Measurements from ENCODE around the gene KY. TPM values are rescaled to one million over a fixed set of nuclear protein-coding genes. Genes with fewer than 3 reads are reported as not detected.

The KY gene
- total and polyA plus RNA-seq, 2 of the 8 experiments (the other 6 are each of a cell fraction or from before 2014, with no cell fraction given) = not detected

- H4K20me1 ChIP-seq (replicated peaks in 1 of 2; ENCODE audit: control insufficient read depth in 1 of 2, insufficient read depth in 2 of 2, low read length in 2 of 2) = peaks cover 0 to 3% of the 10 kb centered on the region in 2 experiments
- DNase-seq (ENCODE audit: low read depth in 1 of 2, low spot score in 2 of 2) (no peak), FAIRE-seq (no peak)
- H3K4me1 ChIP-seq (replicated peaks in 1 of 4; ENCODE audit: control insufficient read depth in 3 of 4, insufficient read depth in 4 of 4, low read length in 3 of 4) = peaks cover 0 to 5% (median under 1%) of the 10 kb centered on the region in 4 experiments; a peak in 1 of 7 replicates
- H3K27me3 ChIP-seq (replicated peaks in 1 of 4; ENCODE audit: control insufficient read depth in 3 of 4, extremely low read depth in 1 of 4, insufficient read depth in 3 of 4, low read length in 3 of 4) = peaks cover 15 to 32% (median 21%) of the 10 kb centered on the region in 4 experiments; a peak in 5 of 7 replicates
- POLR2A ChIA-PET (ENCODE audit: partially characterized antibody) = no interaction called here
- H2BK12ac ChIP-seq (ENCODE audit: low read depth, low read length) = no peak overlapping the region
- no peak overlapping the region for H2AFZ ChIP-seq (ENCODE audit: low read length)
- no peak overlapping the region for H4K8ac ChIP-seq (ENCODE audit: extremely low read depth, insufficient read depth, low read length)
- WGBS, 2 experiments (ENCODE audit: extremely low coverage in 1 of 2, insufficient coverage in 1 of 2, insufficient read length in 1 of 2, insufficient replicate concordance in 2 of 2, low coverage in 1 of 2, low lambda C conversion rate in 2 of 2, missing lambda C conversion rate in 1 of 2) = 100% methylated on average over 1 of the region's 1 CpG; no CpG with 5 or more reads in 1 of the 2 experiments
- no peak overlapping the region for H2BK15ac ChIP-seq (ENCODE audit: low read length)
- H3K36me3 ChIP-seq (ENCODE audit: control insufficient read depth in 2 of 4, insufficient read depth in 4 of 4, low read length in 3 of 4) = no peaks in the 10 kb centered on the region
- H2BK5ac ChIP-seq (ENCODE audit: low read depth, low read length) = no peak overlapping the region
- H2AK5ac ChIP-seq (ENCODE audit: low read depth, low read length) = no peak overlapping the region
- no peak overlapping the region for H3K56ac ChIP-seq (replicated peaks; ENCODE audit: insufficient read length, low read depth, low read length)
- H4K91ac ChIP-seq (replicated peaks; ENCODE audit: insufficient read length, low read length) = no peak overlapping the region
- H3K23me2 ChIP-seq (ENCODE audit: low read depth, low read length) = no peaks in the 10 kb centered on the region
- H4K5ac ChIP-seq (ENCODE audit: insufficient read length, low read depth, low read length) = no peak overlapping the region
- H2BK120ac ChIP-seq (replicated peaks; ENCODE audit: low read depth, low read length) = no peak overlapping the region
- no peak overlapping the region for H3K14ac ChIP-seq (ENCODE audit: insufficient read length)
- no peak overlapping the region for H3K23ac ChIP-seq (ENCODE audit: insufficient read length)
- H3K79me1 ChIP-seq (ENCODE audit: low read depth, low read length) = no peaks in the 10 kb centered on the region
- no peaks in the 10 kb centered on the region for H3K79me2 ChIP-seq (ENCODE audit: control insufficient read depth in 1 of 2, insufficient read depth in 2 of 2, low read length in 2 of 2)
- no peak overlapping the region for H3K9ac ChIP-seq (replicated peaks in 1 of 4; ENCODE audit: extremely low read depth in 1 of 4, low read depth in 3 of 4, low read length in 3 of 4)
- no peak overlapping the region for H3K18ac ChIP-seq (ENCODE audit: extremely low read depth, low read length)
- no peak overlapping the region for H3K4ac ChIP-seq (replicated peaks; ENCODE audit: insufficient read length, low read depth, low read length)
- H3K27ac ChIP-seq (ENCODE audit: low read depth, low read length) = no peak overlapping the region
- no peak overlapping the region for H3K4me2 ChIP-seq (ENCODE audit: insufficient read depth in 1 of 2, low read depth in 2 of 2, low read length in 2 of 2)
- H3K4me3 ChIP-seq (ENCODE audit: extremely low read depth in 1 of 4, insufficient read depth in 2 of 4, low read depth in 3 of 4, low read length in 4 of 4) = no peak overlapping the region
- CTCF ChIA-PET (ENCODE audit: partially characterized antibody) = interaction anchor here (1.4 to 6.9 kb wide), 2 partner anchors 8 to 12 kb away, joined by 3 to 57 read pairs; no protein-coding TSS in a partner anchor
- no peaks in the 10 kb centered on the region for H3K9me3 ChIP-seq (ENCODE audit: insufficient read depth in 2 of 2, low read depth in 1 of 2, low read length in 1 of 2)
- no peak overlapping the region for H2BK20ac ChIP-seq (ENCODE audit: low read length)
- TF ChIP-seq TAF7 (optimal IDR thresholded peaks at IDR 0.05; ENCODE audit: borderline replicate concordance, low read depth, low read length) (no peak), FOSL1 (IDR thresholded peaks at IDR 0.05; ENCODE audit: insufficient read depth, low read depth, low read length) (no peak), JUND (IDR thresholded peaks at IDR 0.05; ENCODE audit: low read length) (no peak), RFX5 (IDR thresholded peaks at IDR 0.05; ENCODE audit: borderline replicate concordance, low read depth, low read length) (no peak), POLR2A (IDR thresholded peaks at IDR 0.05; ENCODE audit: control extremely low read depth in 1 of 2, low read depth in 2 of 2, low read length in 2 of 2) (no peak), POU5F1 (IDR thresholded peaks at IDR 0.05; ENCODE audit: low read depth, low read length) (no peak), SAP30 (IDR thresholded peaks at IDR 0.05; ENCODE audit: insufficient read depth, insufficient replicate concordance, low read length) (no peak), POLR2AphosphoS5 (IDR thresholded peaks at IDR 0.05; ENCODE audit: low read depth, low read length) (no peak), SIRT6 (IDR thresholded peaks at IDR 0.05; ENCODE audit: low read length) (no peak), ATF3 (IDR thresholded peaks at IDR 0.05; ENCODE audit: insufficient read depth, low read depth, low read length) (no peak)
Observed at GRCh38 chr3:134690226-134690625, 39.4 kb upstream of the KY start.

Measured in H1 (cell line).